A549 (cell line): ENCODE results near the gene PDZK1IP1. TPM values are rescaled to one million over a fixed set of nuclear protein-coding genes. Genes with fewer than 3 reads are reported as not detected.

ENCODE experiments used
- ATAC-seq, 2 experiments: fragments of 200-7000 bp in 1 of 2; fragments of >200 bp in 1 of 2; cut with Nextera tagmentation in 1 of 2; cut with Tn5 transposase in 1 of 2; 3 replicates each; pipeline versions ENCODE4 v1.8.0 to v1.9.1; 2018 to 2020; ENCODE audit warnings: mild to moderate bottlenecking in 1 of 2, moderate library complexity in 1 of 2
- CTCF ChIA-PET: fragments of 300-600 bp; sonication (Branson Sonifier 250); formaldehyde crosslinking; extraction: SDS; loops from one replicate; lab custom pipeline; 2021; ENCODE audit warnings: antibody characterized with exemption, inconsistent platforms; lab: Yijun Ruan, JAX
- POLR2A ChIA-PET: fragments of 350-600 bp; formaldehyde crosslinking; extraction: SDS; loops from one replicate; lab custom pipeline; 2021; ENCODE audit warnings: antibody characterized with exemption, inconsistent platforms; lab: Yijun Ruan, JAX
- DNase-seq, 2 experiments: peaks; one replicate each; pipeline versions ENCODE4 v3.0.0 to v3.0.0-alpha.2; 2011 to 2016; ENCODE audit warnings: low read depth in 1 of 2, low spot score in 1 of 2
- FAIRE-seq: peaks from 2 replicates; lab custom pipeline; 2011; peaks lifted over from hg19 to GRCh38; lab: Jason Lieb, UNC
- H3K27ac ChIP-seq, 2 experiments: fragments of >200 bp; sonication (Bioruptor Twin); formaldehyde crosslinking; 3 replicates each; pipeline ENCODE4 v1.5.1; 2016 to 2017
- H3K4me1 ChIP-seq: fragments of >200 bp; sonication (Bioruptor Twin); formaldehyde crosslinking; 3 replicates; pipeline ENCODE4 v1.6.1; 2016
- H3K4me2 ChIP-seq: fragments of >200 bp; sonication (Bioruptor Twin); formaldehyde crosslinking; 3 replicates; pipeline ENCODE4 v1.6.1; 2016
- H3K4me3 ChIP-seq: fragments of >200 bp; sonication (Bioruptor Twin); formaldehyde crosslinking; 3 replicates; pipeline ENCODE4 v1.5.1; 2016
- H3K9me3 ChIP-seq: fragments of >200 bp; sonication (Bioruptor Twin); formaldehyde crosslinking; 3 replicates; pipeline ENCODE4 v1.6.1; 2016
- CBX2 ChIP-seq: fragments of 200-600 bp; sonication (generic); IDR thresholded peaks from 2 replicates; pipeline ENCODE4 v1.6.1; 2016; ENCODE audit warnings: low read depth, mild to moderate bottlenecking, borderline replicate concordance
- CEBPB ChIP-seq, 2 experiments: fragments of >200 bp in 1 of 2; sonication (Bioruptor Twin) in 1 of 2; formaldehyde crosslinking in 1 of 2; IDR thresholded peaks; 2 replicates each; pipeline ENCODE4 v1.6.1; 2012 to 2016
- CHD2 ChIP-seq: fragments of 150-350 bp; IDR thresholded peaks from 2 replicates; pipeline ENCODE4 v1.6.1; 2014; ENCODE audit warnings: low read length; ENCODE audit not compliant: partially characterized antibody
- ELK1 ChIP-seq: fragments of 150-350 bp; IDR thresholded peaks from 2 replicates; pipeline ENCODE4 v1.6.1; 2014; ENCODE audit warnings: low read depth, mild to moderate bottlenecking, low read length
- EP300 ChIP-seq, 2 experiments: fragments of >200 bp; sonication (Bioruptor Twin); formaldehyde crosslinking; IDR thresholded peaks; 2 replicates in 1 of 2; 3 replicates in 1 of 2; pipeline ENCODE4 v1.6.1; 2016 to 2017
- FOSB ChIP-seq: fragments of 250-450 bp; sonication (Bioruptor Pico); IDR thresholded peaks from 2 replicates; pipeline ENCODE4 v1.5.0; 2020; ENCODE audit warnings: mild to moderate bottlenecking, moderate library complexity
- FOSL2 ChIP-seq, 2 experiments: fragments of 450-650 bp in 1 of 2; fragments of >200 bp in 1 of 2; sonication (Bioruptor Twin) in 1 of 2; formaldehyde crosslinking; IDR thresholded peaks; 2 replicates each; pipeline versions ENCODE4 v1.5.0 to v1.6.1; 2016 to 2020; ENCODE audit warnings: mild to moderate bottlenecking in 1 of 2, moderate library complexity in 1 of 2
- GATA3 ChIP-seq: IDR thresholded peaks from 2 replicates; pipeline ENCODE4 v1.6.1; 2012; ENCODE audit warnings: borderline replicate concordance
- HDAC2 ChIP-seq: fragments of 200-600 bp; sonication (generic); IDR thresholded peaks from 2 replicates; pipeline ENCODE4 v1.6.1; 2016
- HES2 ChIP-seq: fragments of >200 bp; sonication (Bioruptor Twin); formaldehyde crosslinking; IDR thresholded peaks from 2 replicates; pipeline ENCODE4 v1.6.1; 2016
- HEYL ChIP-seq: fragments of 250-450 bp; sonication (Bioruptor Pico); IDR thresholded peaks from 2 replicates; pipeline ENCODE4 v1.8.0; 2021; ENCODE audit warnings: mild to moderate bottlenecking, moderate library complexity
- HMGXB4 ChIP-seq: fragments of 250-450 bp; sonication (Bioruptor Pico); IDR thresholded peaks from 2 replicates; pipeline ENCODE4 v1.5.0; 2021; ENCODE audit warnings: mild to moderate bottlenecking, moderate library complexity, borderline replicate concordance
- HOXB13 ChIP-seq: fragments of 250-450 bp; sonication (Bioruptor Pico); IDR thresholded peaks from 2 replicates; pipeline ENCODE4 v1.5.0; 2020; ENCODE audit warnings: low read depth, mild to moderate bottlenecking, moderate library complexity
- HOXB5 ChIP-seq: fragments of 250-450 bp; sonication (Bioruptor Pico); IDR thresholded peaks from 2 replicates; pipeline ENCODE4 v1.5.0; 2020; ENCODE audit warnings: mild to moderate bottlenecking, moderate library complexity
- JUN ChIP-seq, 2 experiments: fragments of >200 bp; sonication (Bioruptor Twin); formaldehyde crosslinking; IDR thresholded peaks; 2 replicates in 1 of 2; 3 replicates in 1 of 2; pipeline ENCODE4 v1.6.1; 2016 to 2017
- JUNB ChIP-seq: fragments of >200 bp; sonication (Bioruptor Twin); formaldehyde crosslinking; IDR thresholded peaks from 2 replicates; pipeline ENCODE4 v1.6.1; 2016
- MYC ChIP-seq: IDR thresholded peaks from 2 replicates; pipeline ENCODE4 v1.6.1; 2012; ENCODE audit warnings: mild to moderate bottlenecking, inconsistent platforms, low read length, improper control_type of control experiment, borderline replicate concordance
- NFE2L2 ChIP-seq: fragments of 150-350 bp; conservative IDR thresholded peaks from 2 replicates; pipeline ENCODE4 v1.6.1; 2014; ENCODE audit warnings: low read length
- NR3C1 ChIP-seq: fragments of >200 bp; sonication (Bioruptor Twin); formaldehyde crosslinking; IDR thresholded peaks from 3 replicates; pipeline ENCODE4 v1.6.1; 2017
- POLR2A ChIP-seq: IDR thresholded peaks from 2 replicates; pipeline ENCODE4 v1.6.1; 2012; ENCODE audit warnings: mild to moderate bottlenecking, low read length
- RAD21 ChIP-seq, 2 experiments: fragments of >200 bp in 1 of 2; sonication (Bioruptor Twin) in 1 of 2; formaldehyde crosslinking in 1 of 2; IDR thresholded peaks in 1 of 2; conservative IDR thresholded peaks in 1 of 2; 2 replicates in 1 of 2; 3 replicates in 1 of 2; pipeline ENCODE4 v1.6.1; 2012 to 2018; ENCODE audit warnings: inconsistent platforms in 1 of 2
- ZC3H11A ChIP-seq: fragments of 450-650 bp; IDR thresholded peaks from 2 replicates; pipeline ENCODE4 v1.6.1; 2014; ENCODE audit warnings: antibody characterized with exemption, mild to moderate bottlenecking
- WGBS: methylation state at CpG from one replicate; pipeline ENCODE4 v1.1.6; 2017; ENCODE audit errors: missing lambda C conversion rate; 5-methylcytosine and 5-hydroxymethylcytosine counted together
- polyA plus RNA-seq, 4 experiments: library from polyadenylated mRNA; depleted of rRNA in 3 of 4; stranded (reverse); fragments of >200 nt; fragmentation: RNase III in 1 of 4; extraction: RNeasy Plus Mini Kit Qiagen cat#74134 plus additional on column Dnase treatment in 1 of 4; gene quantifications; 2 replicates in 3 of 4; 3 replicates in 1 of 4; pipeline ENCODE4 v1.2.3, GENCODE V29; 2011 to 2017
- TF ChIP-seq, protein P1 (sequence below): IDR thresholded peaks from 2 replicates; pipeline ENCODE4 v1.6.1; 2012
- TF ChIP-seq, protein P2 (sequence below): fragments of 250-450 bp; sonication (Bioruptor Pico); IDR thresholded peaks from 2 replicates; pipeline ENCODE4 v1.5.0; 2020; ENCODE audit warnings: low read depth, mild to moderate bottlenecking, moderate library complexity
- TF ChIP-seq, protein P3 (sequence below): fragments of 450-650 bp; IDR thresholded peaks from 2 replicates; pipeline ENCODE4 v1.6.1; 2014; ENCODE audit warnings: antibody characterized with exemption

The PDZK1IP1 gene
- polyA plus RNA-seq, 2 of the 4 experiments (the other 2 are of a cell fraction) = 2.2 to 6.4 TPM

DNA sequence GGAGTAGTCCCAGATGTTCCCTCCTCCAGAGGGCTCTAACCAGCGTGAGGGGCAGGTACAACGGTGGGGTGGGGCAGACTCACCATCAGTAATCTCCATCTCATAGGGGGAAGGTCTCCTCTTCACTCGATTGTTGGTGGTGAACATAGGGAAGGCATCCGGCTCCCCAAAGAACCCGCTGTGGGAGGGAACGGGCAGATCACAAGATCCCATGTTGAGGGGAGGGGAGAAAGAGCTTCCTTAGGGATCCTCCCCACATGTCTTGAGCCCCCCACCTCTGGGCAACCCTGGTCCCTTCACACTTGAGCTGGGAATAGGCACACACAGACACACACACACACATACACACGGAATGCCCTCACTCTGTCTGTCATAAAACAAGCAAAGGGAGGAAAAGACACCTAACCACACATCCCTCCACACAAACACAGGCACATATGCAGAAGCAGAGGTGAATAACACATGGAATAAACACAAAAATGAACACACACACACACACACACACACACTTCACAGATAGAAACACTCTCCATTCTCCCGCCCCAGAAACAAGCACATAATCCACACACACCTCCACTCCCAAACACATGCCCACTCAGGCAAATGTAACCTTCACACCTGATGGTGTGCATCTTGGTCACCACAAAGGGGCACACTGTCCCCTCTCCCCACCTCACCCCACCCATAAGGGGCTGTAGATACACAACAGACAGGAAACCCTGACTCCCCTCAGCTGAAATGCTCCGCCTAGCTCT lies 34.3 kb upstream of the PDZK1IP1 start:
- no peak overlapping the region for H3K4me3 ChIP-seq
- CTCF ChIA-PET = interaction anchor here (0.6 to 1.1 kb wide), 2 partner anchors 53 to 498 kb away, joined by 3 read pairs; no protein-coding TSS in a partner anchor
- DNase-seq (no peak), ATAC-seq (no peak), FAIRE-seq (no peak)
- H3K27ac ChIP-seq = no peak overlapping the region
- 58% methylated on average over 9 of the region's 9 CpGs for WGBS
- H3K4me2 ChIP-seq = no peak overlapping the region
- TF ChIP-seq NR3C1 (no peak), CHD2 (no peak), JUNB (no peak), HEYL (CRISPR knock-in tag) (no peak), NFE2L2 (no peak), EP300 (IDR thresholded peaks at IDR 0.05) (no peak), HES2 (no peak), JUN (IDR thresholded peaks at IDR 0.05) (no peak), ELK1 (no peak), ZC3H11A (no peak), HOXB13 (CRISPR knock-in tag) (no peak), GATA3 (no peak), CBX2 (no peak)
- TF ChIP-seq, protein P1, sequence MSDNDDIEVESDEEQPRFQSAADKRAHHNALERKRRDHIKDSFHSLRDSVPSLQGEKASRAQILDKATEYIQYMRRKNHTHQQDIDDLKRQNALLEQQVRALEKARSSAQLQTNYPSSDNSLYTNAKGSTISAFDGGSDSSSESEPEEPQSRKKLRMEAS = no peak
- POLR2A ChIA-PET = no interaction called here
- H3K9me3 ChIP-seq = no peaks in the 10 kb centered on the region
- H3K4me1 ChIP-seq = no peaks in the 10 kb centered on the region

DNA sequence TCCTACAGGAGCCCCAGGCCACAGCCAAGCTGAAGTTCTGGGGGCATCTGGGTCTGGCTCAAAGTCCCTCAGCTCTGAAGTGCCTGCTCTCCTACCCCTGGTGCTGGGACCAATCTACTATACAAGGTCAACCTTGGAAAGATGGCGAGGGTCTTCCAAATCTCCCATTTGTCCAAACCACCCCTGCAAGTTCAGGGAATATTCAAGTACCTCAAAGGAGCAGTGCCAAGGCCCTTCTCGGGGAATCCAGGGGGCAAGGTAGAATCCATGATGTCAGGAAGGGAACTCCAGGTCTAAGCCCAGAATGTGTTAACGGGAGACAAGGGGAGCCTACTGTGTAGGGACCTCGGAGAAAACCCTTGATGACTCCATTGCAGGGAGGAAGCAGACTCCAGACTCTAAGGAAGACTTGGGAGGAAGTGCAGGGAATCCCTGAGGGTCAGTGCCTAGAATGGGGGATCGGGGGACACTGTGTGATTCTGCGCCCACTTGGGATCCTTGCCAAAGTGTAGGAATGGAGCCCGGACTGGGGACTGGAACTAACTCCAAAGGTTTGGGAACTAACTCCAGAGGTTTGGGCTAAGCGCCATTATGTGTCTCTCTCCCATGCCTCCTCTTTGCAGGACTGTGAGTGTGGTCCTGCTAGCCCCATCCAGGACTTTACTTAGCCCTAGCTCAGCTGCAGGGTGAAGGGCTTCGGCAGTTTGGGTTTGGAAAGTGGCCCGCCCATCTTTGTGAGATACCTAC lies 33.5 kb upstream of the PDZK1IP1 start:
- H3K4me2 ChIP-seq = no peak overlapping the region
- 69% methylated on average over 9 of the region's 10 CpGs for WGBS
- TF ChIP-seq HDAC2 (no peak), NFE2L2 (no peak), HMGXB4 (CRISPR knock-in tag) (no peak), FOSL2 (IDR thresholded peaks at IDR 0.05) (no peak), FOSL2 (CRISPR knock-in tag; IDR thresholded peaks at IDR 0.05) (no peak), POLR2A (no peak), FOSB (CRISPR knock-in tag) (no peak), RAD21 (conservative IDR thresholded peaks at IDR 0.05 in 1 of 2, IDR thresholded peaks at IDR 0.05 in 1 of 2) (no peak), CBX2 (no peak), HOXB5 (CRISPR knock-in tag) (no peak), CEBPB (IDR thresholded peaks at IDR 0.05) (no peak), MYC (no peak)
- TF ChIP-seq, protein P2, sequence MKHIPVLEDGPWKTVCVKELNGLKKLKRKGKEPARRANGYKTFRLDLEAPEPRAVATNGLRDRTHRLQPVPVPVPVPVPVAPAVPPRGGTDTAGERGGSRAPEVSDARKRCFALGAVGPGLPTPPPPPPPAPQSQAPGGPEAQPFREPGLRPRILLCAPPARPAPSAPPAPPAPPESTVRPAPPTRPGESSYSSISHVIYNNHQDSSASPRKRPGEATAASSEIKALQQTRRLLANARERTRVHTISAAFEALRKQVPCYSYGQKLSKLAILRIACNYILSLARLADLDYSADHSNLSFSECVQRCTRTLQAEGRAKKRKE = no peak
- TF ChIP-seq, protein P3, sequence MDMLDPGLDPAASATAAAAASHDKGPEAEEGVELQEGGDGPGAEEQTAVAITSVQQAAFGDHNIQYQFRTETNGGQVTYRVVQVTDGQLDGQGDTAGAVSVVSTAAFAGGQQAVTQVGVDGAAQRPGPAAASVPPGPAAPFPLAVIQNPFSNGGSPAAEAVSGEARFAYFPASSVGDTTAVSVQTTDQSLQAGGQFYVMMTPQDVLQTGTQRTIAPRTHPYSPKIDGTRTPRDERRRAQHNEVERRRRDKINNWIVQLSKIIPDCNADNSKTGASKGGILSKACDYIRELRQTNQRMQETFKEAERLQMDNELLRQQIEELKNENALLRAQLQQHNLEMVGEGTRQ = no peak
- no peak for DNase-seq
- H3K9me3 ChIP-seq = no peaks in the 10 kb centered on the region
- no peak for FAIRE-seq
- no peak overlapping the region for H3K4me3 ChIP-seq
- H3K4me1 ChIP-seq = no peaks in the 10 kb centered on the region
- ATAC-seq = no peak
- ChIA-PET POLR2A (no interaction called here), CTCF (interaction anchor here (1.1 kb wide), 1 partner anchor 54 kb away, joined by 3 read pairs; no protein-coding TSS in a partner anchor)
- H3K27ac ChIP-seq = no peak overlapping the region
